HFF-Myc (cell line): ENCODE measurements around the gene RRM1.
A peak's percentile ranks its signal among the peaks of the same experiment; 100 is the strongest.

Experiments used
- DNase-seq: peaks from one replicate; pipeline ENCODE4 v3.0.0-alpha.2; 2011; ENCODE audit warnings: low read depth; ENCODE audit errors: extremely low read depth
- H3K4me3 ChIP-seq: replicated peaks from 2 replicates; pipeline ENCODE4 v1.5.1; 2011; ENCODE audit warnings: low read depth, mild to moderate bottlenecking, control low read depth, low read length
- CTCF ChIP-seq: IDR thresholded peaks from 2 replicates; pipeline ENCODE4 v1.5.1; 2012; ENCODE audit warnings: mild to moderate bottlenecking, low read depth, low read length, control low read depth; ENCODE audit errors: missing control alignments

RRM1 gene

GRCh38 chr11:4065601-4066377 is 28.8 kb upstream of the RRM1 start:
- no peak for DNase-seq
- H3K4me3 ChIP-seq = no peak overlapping the region
- no peak for TF ChIP-seq CTCF

- no peak overlapping the region for H3K4me3 ChIP-seq
- DNase-seq = no peak
- TF ChIP-seq CTCF = no peak
Measured at GRCh38 chr11:4066910-4067309, 27.7 kb upstream of the RRM1 start.

GRCh38 chr11:4068962-4069361 is 25.6 kb upstream of the RRM1 start:
- H3K4me3 ChIP-seq = no peak overlapping the region
- TF ChIP-seq CTCF = no peak
- DNase-seq = no peak

GRCh38 chr11:4071325-4071724 is 23.3 kb upstream of the RRM1 start:
- no peak overlapping the region for H3K4me3 ChIP-seq
- no peak for DNase-seq
- no peak for TF ChIP-seq CTCF

- H3K4me3 ChIP-seq = no peak overlapping the region
- DNase-seq = no peak
- no peak for TF ChIP-seq CTCF
Measured at GRCh38 chr11:4071914-4072313, 22.7 kb upstream of the RRM1 start.

GRCh38 chr11:4072668-4073285 is 21.8 kb upstream of the RRM1 start:
- DNase-seq = peak; percentile 63
- peak; percentile 82 for TF ChIP-seq CTCF
- no peak overlapping the region for H3K4me3 ChIP-seq
